ENCODE measurements around the gene SLC9A9.

Gene SLC9A9

DNA sequence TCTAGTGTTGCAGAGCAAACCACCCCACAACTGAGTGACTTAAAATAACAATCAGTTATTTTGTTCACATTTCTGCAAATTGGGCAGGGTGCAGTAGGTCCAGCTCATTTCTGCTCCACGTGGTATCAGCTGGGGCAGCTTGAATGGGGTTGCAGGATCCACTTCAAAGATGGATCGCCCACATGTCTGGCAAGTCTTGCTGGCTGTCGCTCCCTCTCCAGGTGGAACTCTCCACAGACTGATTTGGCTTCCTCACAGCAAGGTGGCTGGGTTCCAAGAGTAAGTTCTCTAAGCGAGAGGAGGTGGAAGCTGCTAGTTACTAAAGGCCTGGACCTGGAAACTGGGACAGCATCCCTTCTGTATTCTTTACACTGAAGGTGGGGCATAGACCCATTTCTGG is 213.3 kb downstream of the SLC9A9 start:
- no peak for DNase-seq

DNA sequence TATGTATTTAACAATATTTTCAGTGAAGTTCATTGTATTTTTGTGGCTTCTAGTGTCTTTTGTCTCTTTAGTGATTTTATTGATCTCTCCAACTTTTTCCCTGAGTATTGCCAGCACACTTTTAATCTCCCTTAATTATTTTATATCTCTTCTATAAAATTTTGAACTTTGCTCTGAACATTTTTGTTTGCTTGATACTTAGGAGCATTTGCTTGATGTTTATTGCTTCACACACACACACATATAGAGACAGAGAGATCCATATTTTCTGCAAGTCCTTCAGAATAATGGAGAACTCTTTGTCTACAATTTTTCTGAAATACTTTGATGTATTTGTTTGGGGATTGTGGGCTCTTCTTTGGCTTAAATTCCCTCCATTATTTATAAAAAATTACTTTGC is 213.8 kb downstream of the SLC9A9 start:
- DNase-seq, result no peak

GRCh38 chr3:143633816-143634215 is 214.5 kb downstream of the SLC9A9 start:
- no peak for DNase-seq

GRCh38 chr3:143629726-143630125 is 218.5 kb downstream of the SLC9A9 start:
- no peak for DNase-seq

DNA sequence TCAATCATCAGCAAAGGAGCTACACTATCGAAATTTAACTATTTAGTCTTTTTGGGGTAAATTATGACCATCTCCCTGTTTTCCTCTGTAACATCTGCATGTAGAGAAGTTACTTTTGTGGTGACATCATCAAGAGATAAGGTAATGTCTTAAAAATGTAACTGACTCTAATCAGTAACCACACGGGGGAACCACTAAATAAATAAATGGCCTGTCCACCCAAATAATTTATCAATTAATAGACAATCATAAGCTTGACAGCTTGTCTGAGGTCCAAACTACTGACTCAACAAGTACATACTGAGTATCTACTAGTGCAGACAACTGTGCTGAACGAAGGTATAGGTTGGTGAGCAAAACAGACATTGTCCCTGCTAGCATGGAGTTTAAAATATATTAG is 219.3 kb downstream of the SLC9A9 start:
- DNase-seq, result no peak

DNA sequence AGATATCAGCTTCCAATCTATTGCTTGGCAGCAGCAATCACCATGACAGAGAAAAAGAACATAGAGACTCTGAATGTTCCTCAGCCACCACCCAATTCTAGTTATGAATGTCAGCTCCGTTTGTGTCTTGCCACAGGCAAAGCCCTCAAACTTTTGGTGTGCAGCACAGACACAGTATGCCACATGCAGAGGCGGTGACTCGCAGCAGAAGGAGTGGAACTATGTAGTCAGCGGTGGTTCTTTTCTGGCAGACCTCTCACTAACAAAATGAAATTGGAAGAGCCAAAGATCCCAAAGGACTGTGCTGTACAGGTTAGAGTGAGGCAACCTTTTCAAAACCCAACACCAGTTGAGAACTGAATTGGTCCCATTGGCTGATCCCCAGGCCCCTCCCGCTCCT is 220.9 kb downstream of the SLC9A9 start:
- DNase-seq, result no peak

DNA sequence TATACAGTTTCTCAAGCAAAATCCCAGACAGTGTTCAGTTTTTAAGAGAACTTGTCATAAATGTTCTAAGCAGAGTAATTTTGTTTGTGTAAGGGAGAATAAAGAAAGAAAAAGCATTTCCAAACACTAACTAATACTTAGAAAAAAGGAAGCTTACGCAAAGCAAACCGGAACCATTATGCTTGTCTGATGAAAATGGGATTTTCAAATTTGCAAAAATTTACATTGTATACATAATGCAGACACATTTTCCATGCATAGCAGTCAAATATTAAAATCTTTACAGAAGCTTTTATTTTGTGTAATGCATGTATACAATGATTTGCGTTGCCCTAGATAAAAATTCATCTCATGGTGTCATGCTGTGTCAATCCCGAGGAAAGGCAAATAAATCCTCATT is 229.0 kb downstream of the SLC9A9 start:
- no peak for DNase-seq

DNA sequence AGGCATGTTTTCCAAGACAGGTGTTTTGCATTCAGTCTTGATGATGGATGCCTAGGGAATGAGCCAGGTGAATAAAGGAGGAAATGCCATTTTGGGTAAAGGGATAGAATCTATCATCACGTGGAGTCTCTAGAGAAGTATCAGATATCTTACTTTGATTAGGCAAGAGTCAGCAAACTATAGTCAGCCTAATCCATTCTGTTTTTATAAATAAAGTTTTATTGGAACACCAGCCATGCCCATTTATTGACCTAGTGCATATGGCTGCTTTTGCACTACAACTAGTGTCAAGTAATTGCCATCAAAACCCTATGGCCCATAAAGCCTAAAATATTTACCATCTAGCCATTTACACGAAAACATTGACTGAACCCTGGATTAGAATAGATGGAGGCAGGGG is 231.2 kb downstream of the SLC9A9 start:
- no peak for DNase-seq

DNA sequence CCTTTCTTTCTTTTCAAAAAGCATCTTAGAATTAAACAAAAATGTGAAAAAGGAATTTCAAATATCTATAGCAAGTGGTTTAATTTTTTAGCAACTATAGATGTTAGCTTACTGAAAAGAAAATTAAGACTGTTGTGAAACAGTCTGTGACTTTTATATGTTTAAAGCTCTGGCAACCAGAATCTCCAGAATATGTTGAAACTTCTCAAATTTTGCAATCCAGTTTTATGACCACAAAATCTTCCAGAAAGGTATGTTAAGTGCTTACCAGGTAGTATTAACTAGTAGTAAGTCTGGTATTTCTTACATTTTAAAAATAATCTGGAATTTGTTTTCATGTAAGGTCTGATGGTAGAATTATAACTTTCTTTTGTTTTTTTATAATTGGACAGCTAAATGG is 235.0 kb downstream of the SLC9A9 start:
- DNase-seq, result no peak

DNA sequence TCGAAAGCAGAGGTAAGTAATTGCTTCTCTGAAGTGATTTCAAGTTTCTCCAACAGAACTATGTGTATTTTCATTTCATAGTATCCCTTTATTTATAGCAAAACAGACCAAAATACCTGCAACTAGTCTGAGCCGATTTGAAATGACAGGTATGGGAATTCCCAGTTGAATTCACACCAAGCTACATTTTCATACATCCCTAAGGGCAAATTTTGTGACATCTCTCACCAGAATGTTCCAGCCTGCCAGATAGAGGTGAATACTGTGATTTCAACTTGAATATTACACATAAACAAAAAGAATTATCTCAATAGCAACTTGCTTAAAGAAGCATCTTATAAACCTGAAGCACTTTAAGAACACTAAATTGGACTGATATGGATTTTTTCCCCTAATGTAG is 235.7 kb downstream of the SLC9A9 start:
- no peak for DNase-seq

GRCh38 chr3:143608966-143609365 is 239.3 kb downstream of the SLC9A9 start:
- no peak for DNase-seq

GRCh38 chr3:143605233-143605950 is 242.9 kb downstream of the SLC9A9 start:
- no peak for DNase-seq

DNA sequence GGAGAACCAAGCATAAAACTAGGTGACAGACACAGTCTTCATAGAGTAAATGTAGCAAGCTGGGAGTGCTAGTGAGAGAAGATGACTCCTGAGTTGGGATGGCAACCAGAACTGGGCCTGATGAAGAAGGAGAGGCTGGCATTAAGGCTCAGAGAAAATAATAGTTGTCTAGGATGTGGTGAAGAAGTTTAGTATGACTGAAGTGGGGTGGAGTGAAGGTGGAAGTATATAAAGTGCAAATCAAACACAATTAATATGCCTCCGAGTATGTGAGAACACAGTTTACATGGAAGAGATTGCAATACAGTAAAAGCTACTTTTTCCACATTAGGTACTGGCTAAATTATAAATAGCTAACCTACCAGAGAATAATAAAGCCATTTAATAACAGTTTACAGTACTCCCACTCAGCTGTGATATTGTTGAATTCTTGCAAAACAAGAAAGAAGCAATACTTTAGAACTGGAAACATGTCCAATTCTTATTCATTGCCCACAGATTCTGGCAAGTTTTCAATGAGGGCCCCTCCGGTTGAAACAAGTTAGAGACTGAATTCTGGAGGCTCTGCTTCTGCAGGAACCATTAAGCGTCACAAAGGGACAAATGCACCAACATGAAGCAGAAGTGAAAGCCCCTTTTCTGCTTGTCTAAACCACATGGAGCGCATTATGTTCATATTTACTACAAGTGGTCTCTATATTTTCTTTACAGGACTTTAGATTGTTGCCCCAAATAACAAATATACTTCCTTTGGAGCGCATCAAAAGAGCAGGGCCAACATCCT is 243.7 kb downstream of the SLC9A9 start:
- no peak for DNase-seq

- DNase-seq, result no peak
These were observed 244.5 kb downstream of the SLC9A9 start for GRCh38 chr3:143603774-143604173.

GRCh38 chr3:143601723-143602484 is 246.4 kb downstream of the SLC9A9 start:
- no peak for DNase-seq

- DNase-seq, result no peak
These were observed 247.2 kb downstream of the SLC9A9 start for GRCh38 chr3:143600756-143601718.

GRCh38 chr3:143597774-143598652 is 250.3 kb downstream of the SLC9A9 start:
- no peak for DNase-seq

- no peak for DNase-seq
These were observed 251.2 kb downstream of the SLC9A9 start for GRCh38 chr3:143596957-143597642.

DNA sequence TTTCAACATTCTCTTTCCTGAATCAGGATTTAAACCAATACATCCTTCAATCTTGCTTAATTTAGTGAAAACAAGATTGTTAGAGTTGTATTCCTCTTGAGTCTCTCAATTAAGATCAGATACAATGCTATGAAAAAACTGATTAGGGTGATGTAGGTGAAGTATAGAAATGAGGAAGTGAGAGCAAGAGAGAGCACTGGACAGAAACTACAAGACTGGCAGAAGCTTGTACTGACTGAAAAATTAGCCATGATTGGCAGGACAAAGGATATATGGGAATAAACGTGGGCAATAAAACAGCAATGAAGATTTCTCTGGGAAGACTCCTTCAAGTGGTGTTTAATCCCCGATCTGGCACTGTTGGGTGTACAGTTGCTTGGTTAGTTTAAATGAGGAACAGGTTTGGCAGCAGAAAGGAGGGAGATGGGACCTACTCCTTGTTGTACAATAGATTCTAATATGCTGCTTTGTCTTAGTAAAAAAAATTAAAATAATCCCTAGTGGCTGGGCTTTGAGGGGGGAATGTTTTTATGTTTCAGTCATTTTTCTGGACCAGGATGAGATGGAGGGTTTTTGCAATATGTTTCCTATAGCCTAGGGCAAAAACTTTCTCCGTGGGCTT is 252.7 kb downstream of the SLC9A9 start:
- no peak for DNase-seq

- DNase-seq, result no peak
These were observed 254.1 kb downstream of the SLC9A9 start for GRCh38 chr3:143594206-143594605.
